Esophagus muscularis mucosa (tissue), 4 donors: ENCODE results near the gene GRIK4. TPM values are rescaled to one million over a fixed set of nuclear protein-coding genes. Genes with fewer than 3 reads are reported as not detected.

Source experiments
- DNase-seq: peaks from one replicate; pipeline ENCODE4 v3.0.0-alpha.2; 2017; ENCODE audit errors: extremely low spot score
- H3K27ac ChIP-seq, 4 donors: fragments of 200-600 bp; sonication (generic); replicated peaks in 1 of 4; 1 replicate in 3 of 4; 2 replicates in 1 of 4; pipeline ENCODE4 v1.5.1; 2016 to 2019; ENCODE audit warnings: mild to moderate bottlenecking in 1 of 4
- H3K27me3 ChIP-seq, 4 donors: fragments of 200-600 bp; sonication (generic); one replicate each; pipeline versions ENCODE4 v1.5.1 to v1.6.0; 2016 to 2019
- H3K36me3 ChIP-seq, 4 donors: fragments of 200-600 bp; sonication (generic); one replicate each; pipeline ENCODE4 v1.5.1; 2016 to 2019
- H3K4me1 ChIP-seq, 4 donors: fragments of 200-600 bp; sonication (generic); one replicate each; pipeline ENCODE4 v1.5.1; 2016 to 2019
- H3K4me3 ChIP-seq, 4 donors: fragments of 200-600 bp; sonication (generic); 1 replicate in 2 of 4; 2 replicates in 2 of 4; pipeline ENCODE4 v1.5.1; 2016 to 2019; ENCODE audit warnings: mild to moderate bottlenecking in 4 of 4, moderate library complexity in 1 of 4
- H3K9me3 ChIP-seq, 4 donors: fragments of 200-600 bp; sonication (generic); 1 replicate in 3 of 4; 2 replicates in 1 of 4; pipeline ENCODE4 v1.5.1; 2016 to 2019
- CTCF ChIP-seq, 3 experiments: fragments of 200-600 bp in 2 of 3; fragments of 450-650 bp in 1 of 3; sonication (generic) in 2 of 3; IDR thresholded peaks; one replicate each; pipeline ENCODE4 v1.5.1; 2017 to 2019; ENCODE audit warnings: antibody characterized with exemption in 3 of 3, mild to moderate bottlenecking in 2 of 3, moderate library complexity in 1 of 3
- EP300 ChIP-seq: sonication (generic); formaldehyde crosslinking; IDR thresholded peaks from one replicate; pipeline ENCODE4 v1.6.1; 2017; ENCODE audit warnings: antibody characterized with exemption
- POLR2A ChIP-seq: fragments of 450-650 bp; IDR thresholded peaks from one replicate; pipeline ENCODE4 v1.6.1; 2017; ENCODE audit warnings: antibody characterized with exemption, moderate library complexity, mild to moderate bottlenecking, low read depth
- POLR2AphosphoS5 ChIP-seq, 2 donors: sonication (generic); formaldehyde crosslinking; IDR thresholded peaks; one replicate each; pipeline ENCODE4 v1.6.1; 2017; ENCODE audit warnings: antibody characterized with exemption in 2 of 2
- WGBS: methylation state at CpG from one replicate; pipeline ENCODE4 v1.1.5; 2018; 5-methylcytosine and 5-hydroxymethylcytosine counted together
- intact Hi-C: fragments of 100-400 bp; cut with DNase I; formaldehyde crosslinking; loops from one replicate; pipeline ENCODE4 v1.15.1; 2023
- total RNA-seq, 4 donors: library from RNA; depleted of rRNA; stranded (reverse); fragments of >200 nt; gene quantifications; one replicate each; pipeline versions ENCODE4 v1.1.0 to v1.2.1, GENCODE V29; 2016

GRIK4 gene
- total RNA-seq, 4 donors from 2014 or later, result 0.13 to 0.83 (median 0.43) TPM

GRCh38 chr11:120871194-120871593 is 359.6 kb downstream of the GRIK4 start:
- no peak for DNase-seq
- Histone ChIP-seq H3K4me3 (no peak overlapping the region), H3K36me3 (no peaks in the 10 kb centered on the region), H3K9me3 (no peaks in the 10 kb centered on the region), H3K27me3 (peaks cover 0 to 15% (median 0%) of the 10 kb centered on the region in 4 donors), H3K27ac (no peak overlapping the region), H3K4me1 (no peaks in the 10 kb centered on the region)
- no peak for TF ChIP-seq CTCF (IDR thresholded peaks at IDR 0.05)
- TF ChIP-seq POLR2A, result no peak
- no peak for TF ChIP-seq EP300
- TF ChIP-seq POLR2AphosphoS5 (IDR thresholded peaks at IDR 0.05), result no peak
- intact Hi-C loops, result no loop called here
- 70% methylated on average over 6 of the region's 6 CpGs for WGBS

GRCh38 chr11:120871924-120872323 is 360.4 kb downstream of the GRIK4 start:
- no peaks in the 10 kb centered on the region for H3K36me3 ChIP-seq
- intact Hi-C loops, result no loop called here
- H3K4me1 ChIP-seq, result no peaks in the 10 kb centered on the region
- TF ChIP-seq POLR2AphosphoS5 (IDR thresholded peaks at IDR 0.05) (no peak), CTCF (IDR thresholded peaks at IDR 0.05) (no peak), EP300 (no peak), POLR2A (no peak)
- H3K27ac ChIP-seq, result no peak overlapping the region
- no peak overlapping the region for H3K4me3 ChIP-seq
- no peaks in the 10 kb centered on the region for H3K9me3 ChIP-seq
- peaks cover 0 to 8% (median 0%) of the 10 kb centered on the region in 4 donors for H3K27me3 ChIP-seq
- DNase-seq, result no peak
- 30% methylated on average over 2 of the region's 2 CpGs for WGBS

- H3K9me3 ChIP-seq, result no peaks in the 10 kb centered on the region
- peaks cover 0 to 14% (median 0%) of the 10 kb centered on the region in 4 donors for H3K27me3 ChIP-seq
- 91% methylated on average over 15 of the region's 15 CpGs for WGBS
- no peak for TF ChIP-seq POLR2A
- TF ChIP-seq CTCF (IDR thresholded peaks at IDR 0.05), result no peak
- no peak for TF ChIP-seq POLR2AphosphoS5 (IDR thresholded peaks at IDR 0.05)
- no peak for TF ChIP-seq EP300
- H3K27ac ChIP-seq, result no peak overlapping the region
- intact Hi-C loops, result no loop called here
- DNase-seq, result no peak
- H3K4me3 ChIP-seq, result no peak overlapping the region
- H3K36me3 ChIP-seq, result no peaks in the 10 kb centered on the region
- no peaks in the 10 kb centered on the region for H3K4me1 ChIP-seq
Measured at GRCh38 chr11:120873966-120874735, 362.6 kb downstream of the GRIK4 start.

- WGBS, result 96% methylated on average over 1 of the region's 1 CpG
- H3K4me1 ChIP-seq, result no peaks in the 10 kb centered on the region
- intact Hi-C loops, result no loop called here
Measured at GRCh38 chr11:120875986-120876385, 364.4 kb downstream of the GRIK4 start.

More at GRCh38 chr11:120875986-120876385, 364.4 kb downstream of the GRIK4 start:
- no peaks in the 10 kb centered on the region for H3K9me3 ChIP-seq
- H3K27me3 ChIP-seq, result peaks cover 0 to 14% (median 0%) of the 10 kb centered on the region in 4 donors
- DNase-seq, result no peak
- no peak overlapping the region for H3K4me3 ChIP-seq
- H3K27ac ChIP-seq, result no peak overlapping the region
- TF ChIP-seq POLR2A (no peak), CTCF (IDR thresholded peaks at IDR 0.05) (no peak), EP300 (no peak), POLR2AphosphoS5 (IDR thresholded peaks at IDR 0.05) (no peak)
- H3K36me3 ChIP-seq, result no peaks in the 10 kb centered on the region
